WTC11 (cell line): ENCODE data around the gene BICDL1. TPM values are rescaled to one million over a fixed set of nuclear protein-coding genes. Genes with fewer than 3 reads are reported as not detected.

Experiments used
- ATAC-seq: fragments of 200-7000 bp; cut with Tn5 transposase; 2 replicates; pipeline ENCODE4 v1.10.0; 2021; ENCODE audit warnings: mild to moderate bottlenecking, moderate library complexity
- CTCF ChIA-PET: fragments of 300-600 bp; sonication (Branson Sonifier 250); formaldehyde crosslinking; loops from one replicate; lab custom pipeline; 2021; ENCODE audit warnings: antibody characterized with exemption; lab: Charles Lee
- POLR2A ChIA-PET: fragments of 350-600 bp; sonication (Branson Sonifier 250); formaldehyde crosslinking; loops from one replicate; lab custom pipeline; 2021; ENCODE audit warnings: antibody characterized with exemption; lab: Charles Lee
- DNase-seq: peaks from one replicate; pipeline ENCODE4 v3.0.0; 2021; ENCODE audit warnings: low spot score
- H3K27ac Mint-ChIP-seq: 2 replicates; pipeline ENCODE4 v1.8.0; 2021; ENCODE audit warnings: mixed read lengths
- H3K27me3 Mint-ChIP-seq: 2 replicates; pipeline ENCODE4 v1.8.0; 2021; ENCODE audit warnings: low read depth, mild to moderate bottlenecking, moderate library complexity, mixed read lengths
- H3K36me3 Mint-ChIP-seq: 2 replicates; pipeline ENCODE4 v1.8.0; 2021; ENCODE audit warnings: mixed read lengths
- H3K4me1 Mint-ChIP-seq: 2 replicates; pipeline ENCODE4 v1.8.0; 2022; ENCODE audit warnings: mixed read lengths
- H3K4me3 Mint-ChIP-seq: 2 replicates; pipeline ENCODE4 v1.8.0; 2021; ENCODE audit warnings: mild to moderate bottlenecking, moderate library complexity, mixed read lengths
- H3K9me3 Mint-ChIP-seq: 2 replicates; pipeline ENCODE4 v1.8.0; 2021; ENCODE audit warnings: mixed read lengths
- ATF1 ChIP-seq: sonication (generic); formaldehyde crosslinking; IDR thresholded peaks from 2 replicates; pipeline ENCODE4 v1.8.1; 2023; ENCODE audit warnings: mild to moderate bottlenecking, moderate library complexity, missing genetic modification reagents
- ATF2 ChIP-seq: sonication (generic); formaldehyde crosslinking; IDR thresholded peaks from 2 replicates; pipeline ENCODE4 v1.8.1; 2022; ENCODE audit warnings: low read depth, missing genetic modification reagents, borderline replicate concordance
- ATF6 ChIP-seq: sonication (generic); formaldehyde crosslinking; IDR thresholded peaks from 2 replicates; pipeline ENCODE4 v1.8.1; 2023; ENCODE audit warnings: mild to moderate bottlenecking, missing genetic modification reagents
- CBFB ChIP-seq: sonication (generic); formaldehyde crosslinking; IDR thresholded peaks from 2 replicates; pipeline ENCODE4 v1.8.1; 2022; ENCODE audit warnings: mild to moderate bottlenecking, low read depth, missing genetic modification reagents
- E2F1 ChIP-seq: sonication (generic); formaldehyde crosslinking; IDR thresholded peaks from 2 replicates; pipeline ENCODE4 v1.8.0; 2022; ENCODE audit warnings: mild to moderate bottlenecking, missing genetic modification reagents
- E2F4 ChIP-seq: sonication (generic); formaldehyde crosslinking; IDR thresholded peaks from 2 replicates; pipeline ENCODE4 v1.8.1; 2022; ENCODE audit warnings: low read depth, mild to moderate bottlenecking, moderate library complexity, missing genetic modification reagents, borderline replicate concordance
- FOXK1 ChIP-seq: sonication (generic); formaldehyde crosslinking; IDR thresholded peaks from 2 replicates; pipeline ENCODE4 v1.8.0; 2022; ENCODE audit warnings: mild to moderate bottlenecking, moderate library complexity, missing genetic modification reagents
- FOXP4 ChIP-seq: sonication (generic); formaldehyde crosslinking; IDR thresholded peaks from 2 replicates; pipeline ENCODE4 v1.8.0; 2022; ENCODE audit warnings: mild to moderate bottlenecking, missing genetic modification reagents
- GABPB1 ChIP-seq: sonication (generic); formaldehyde crosslinking; IDR thresholded peaks from 2 replicates; pipeline ENCODE4 v1.8.1; 2023; ENCODE audit warnings: mild to moderate bottlenecking, missing genetic modification reagents
- MXD4 ChIP-seq: fragments of 250-450 bp; sonication (Bioruptor Pico); IDR thresholded peaks from 2 replicates; pipeline ENCODE4 v1.8.0; 2021; ENCODE audit warnings: mild to moderate bottlenecking, moderate library complexity, borderline replicate concordance
- NFYB ChIP-seq: sonication (generic); formaldehyde crosslinking; conservative IDR thresholded peaks from 2 replicates; pipeline ENCODE4 v1.8.0; 2022; ENCODE audit warnings: low read depth, missing genetic modification reagents
- NR3C1 ChIP-seq: sonication (generic); formaldehyde crosslinking; conservative IDR thresholded peaks from 2 replicates; pipeline ENCODE4 v1.8.1; 2023; ENCODE audit warnings: low read depth, mild to moderate bottlenecking, missing genetic modification reagents
- STAT6 ChIP-seq: sonication (generic); formaldehyde crosslinking; conservative IDR thresholded peaks from 2 replicates; pipeline ENCODE4 v1.8.1; 2023; ENCODE audit warnings: mild to moderate bottlenecking, low read depth, missing genetic modification reagents, moderate library complexity
- TCF7 ChIP-seq: sonication (generic); formaldehyde crosslinking; IDR thresholded peaks from 2 replicates; pipeline ENCODE4 v1.8.0; 2022; ENCODE audit warnings: mild to moderate bottlenecking, low read depth, missing genetic modification reagents, moderate library complexity
- TP53 ChIP-seq: sonication (generic); formaldehyde crosslinking; IDR thresholded peaks from 2 replicates; pipeline ENCODE4 v1.8.1; 2023; ENCODE audit warnings: mild to moderate bottlenecking, missing genetic modification reagents
- USF1 ChIP-seq: sonication (generic); formaldehyde crosslinking; IDR thresholded peaks from 2 replicates; pipeline ENCODE4 v1.8.0; 2022; ENCODE audit warnings: mild to moderate bottlenecking, missing genetic modification reagents
- ZNF232 ChIP-seq: sonication (generic); formaldehyde crosslinking; IDR thresholded peaks from 2 replicates; pipeline ENCODE4 v1.8.0; 2022; ENCODE audit warnings: mild to moderate bottlenecking, missing genetic modification reagents
- ZNF317 ChIP-seq: sonication (generic); formaldehyde crosslinking; IDR thresholded peaks from 2 replicates; pipeline ENCODE4 v1.8.1; 2023; ENCODE audit warnings: low read depth, mild to moderate bottlenecking, moderate library complexity, missing genetic modification reagents, borderline replicate concordance
- ZNF423 ChIP-seq: fragments of 250-450 bp; sonication (Bioruptor Pico); IDR thresholded peaks from 2 replicates; pipeline ENCODE4 v2.1.2; 2022; ENCODE audit warnings: mild to moderate bottlenecking, moderate library complexity
- ZNF425 ChIP-seq: fragments of 250-450 bp; sonication (Bioruptor Pico); conservative IDR thresholded peaks from 2 replicates; pipeline ENCODE4 v1.9.0; 2021; ENCODE audit warnings: mild to moderate bottlenecking
- total RNA-seq: library from RNA; stranded (reverse); gene quantifications from 3 replicates; pipeline ENCODE4 v1.2.3, GENCODE V29; 2021

Gene BICDL1
- total RNA-seq, 1 experiment from 2014 or later, result 23.1 TPM

- no peak for TF ChIP-seq ZNF423 (CRISPR knock-in tag)
- TF ChIP-seq CBFB (CRISPR knock-in tag), result no peak
- no peak for TF ChIP-seq ATF1
- no peak for TF ChIP-seq FOXK1 (CRISPR knock-in tag)
Measured at GRCh38 chr12:120106151-120106550, 117.1 kb downstream of the BICDL1 start (continued).

- H3K27me3 Mint-ChIP-seq, result no peaks in the 10 kb centered on the region
- no peak overlapping the region for H3K4me3 Mint-ChIP-seq
- ATAC-seq (peak; percentile 45), DNase-seq (no peak)
- H3K9me3 Mint-ChIP-seq, result no peaks in the 10 kb centered on the region
- ChIA-PET POLR2A (no interaction called here), CTCF (interaction anchor here (0.5 to 1.4 kb wide), 2 partner anchors 16 to 84 kb away, joined by 3 to 4 read pairs; no protein-coding TSS in a partner anchor)
- peaks cover 50% of the 10 kb centered on the region for H3K4me1 Mint-ChIP-seq
- TF ChIP-seq ZNF232 (CRISPR knock-in tag), result no peak
- no peak for TF ChIP-seq STAT6 (CRISPR knock-in tag)
- TF ChIP-seq NFYB (CRISPR knock-in tag), result no peak
- TF ChIP-seq GABPB1 (CRISPR knock-in tag), result no peak
- TF ChIP-seq TP53 (CRISPR knock-in tag), result no peak
- TF ChIP-seq ZNF425 (CRISPR knock-in tag), result no peak
- TF ChIP-seq E2F1, result no peak
- TF ChIP-seq FOXP4, result no peak
- TF ChIP-seq ATF2 (CRISPR knock-in tag), result no peak
- no peak for TF ChIP-seq ATF6
- TF ChIP-seq E2F4 (CRISPR knock-in tag), result no peak
- TF ChIP-seq FOXK1 (CRISPR knock-in tag), result no peak
- TF ChIP-seq MXD4 (CRISPR knock-in tag), result no peak
- no peak for TF ChIP-seq NR3C1 (CRISPR knock-in tag)
- no peak for TF ChIP-seq ZNF317 (CRISPR knock-in tag)
- no peak for TF ChIP-seq TCF7 (CRISPR knock-in tag)
- TF ChIP-seq USF1 (CRISPR knock-in tag), result no peak
- peaks cover 24% of the 10 kb centered on the region for H3K36me3 Mint-ChIP-seq
- H3K27ac Mint-ChIP-seq, result peak overlapping the region; percentile 92
Measured at GRCh38 chr12:120109570-120110267, 120.7 kb downstream of the BICDL1 start.
